ENCODE measurements around the gene FARP1. TPM values are rescaled to one million over a fixed set of nuclear protein-coding genes. Genes with fewer than 3 reads are reported as not detected.
"Not testable (repeated sequence)": the region's sequence is repeated elsewhere in the genome, so short reads cannot be mapped to it uniquely, and the experiment has no call there.

Gene FARP1
- total RNA-seq, 1 experiment from 2014 or later = 10.0 TPM

- DNase-seq (ENCODE audit: low read depth) = no peak
Observed at GRCh38 chr13:98228661-98229341, 85.9 kb downstream of the FARP1 start.

GRCh38 chr13:98230762-98231161, 87.9 kb downstream of the FARP1 start:
- not testable (repeated sequence) for DNase-seq (ENCODE audit: low read depth)

GRCh38 chr13:98232456-98232855, 89.6 kb downstream of the FARP1 start:
- DNase-seq (ENCODE audit: low read depth) = no peak

GRCh38 chr13:98233127-98233526, 90.2 kb downstream of the FARP1 start:
- no peak for DNase-seq (ENCODE audit: low read depth)

- DNase-seq (ENCODE audit: low read depth) = no peak
Observed at GRCh38 chr13:98234348-98234747, 91.5 kb downstream of the FARP1 start.

GRCh38 chr13:98236197-98236596, 93.3 kb downstream of the FARP1 start:
- DNase-seq (ENCODE audit: low read depth) = no peak

- DNase-seq (ENCODE audit: low read depth) = no peak
Observed at GRCh38 chr13:98237331-98237730, 94.4 kb downstream of the FARP1 start.

- no peak for DNase-seq (ENCODE audit: low read depth)
Observed at GRCh38 chr13:98239162-98240076, 96.5 kb downstream of the FARP1 start.

- DNase-seq (ENCODE audit: low read depth) = no peak
Observed at GRCh38 chr13:98240135-98240534, 97.2 kb downstream of the FARP1 start.

GRCh38 chr13:98240974-98241373, 98.1 kb downstream of the FARP1 start:
- DNase-seq (ENCODE audit: low read depth) = no peak

- no peak for DNase-seq (ENCODE audit: low read depth)
Observed at GRCh38 chr13:98241976-98242375, 99.1 kb downstream of the FARP1 start.

- no peak for DNase-seq (ENCODE audit: low read depth)
Observed at GRCh38 chr13:98242403-98242802, 99.5 kb downstream of the FARP1 start.

GRCh38 chr13:98243929-98244272, 101.0 kb downstream of the FARP1 start:
- no peak for DNase-seq (ENCODE audit: low read depth)

- no peak for DNase-seq (ENCODE audit: low read depth)
Observed at GRCh38 chr13:98246538-98247172, 103.8 kb downstream of the FARP1 start.

- DNase-seq (ENCODE audit: low read depth) = no peak
Observed at GRCh38 chr13:98251708-98252107, 108.8 kb downstream of the FARP1 start.

GRCh38 chr13:98252931-98253470, 110.1 kb downstream of the FARP1 start:
- peak; percentile 80 for DNase-seq (ENCODE audit: low read depth)

GRCh38 chr13:98253526-98253925, 110.6 kb downstream of the FARP1 start:
- DNase-seq (ENCODE audit: low read depth) = peak; percentile 53

GRCh38 chr13:98254513-98254912, 111.6 kb downstream of the FARP1 start:
- DNase-seq (ENCODE audit: low read depth) = peak; percentile 70

GRCh38 chr13:98258226-98258625, 115.3 kb downstream of the FARP1 start:
- no peak for DNase-seq (ENCODE audit: low read depth)

GRCh38 chr13:98260357-98261164, 117.7 kb downstream of the FARP1 start:
- no peak for DNase-seq (ENCODE audit: low read depth)

GRCh38 chr13:98261165-98261702, 118.3 kb downstream of the FARP1 start:
- no peak for DNase-seq (ENCODE audit: low read depth)

All from RPMI7951 (cell line).